Stimulated activated CD4-positive, alpha-beta T cell treated with anti-CD3 and anti-CD28 coated beads, Interleukin-4, amount 100 ng/mL, for 1 hour (primary cell): Measurements from ENCODE around the gene MOV10L1.

Experiments used
- DNase-seq: peaks from one replicate; pipeline ENCODE4 v3.0.0-alpha.2; 2020

The MOV10L1 gene

GRCh38 chr22:50089682-50090411, at the start of gene MOV10L1:
Gene MOV10L1 (plus strand): TSS chr22:50090006. CDS start chr22:50090089, 83 bp downstream.
- peak; percentile 14 for DNase-seq

DNA sequence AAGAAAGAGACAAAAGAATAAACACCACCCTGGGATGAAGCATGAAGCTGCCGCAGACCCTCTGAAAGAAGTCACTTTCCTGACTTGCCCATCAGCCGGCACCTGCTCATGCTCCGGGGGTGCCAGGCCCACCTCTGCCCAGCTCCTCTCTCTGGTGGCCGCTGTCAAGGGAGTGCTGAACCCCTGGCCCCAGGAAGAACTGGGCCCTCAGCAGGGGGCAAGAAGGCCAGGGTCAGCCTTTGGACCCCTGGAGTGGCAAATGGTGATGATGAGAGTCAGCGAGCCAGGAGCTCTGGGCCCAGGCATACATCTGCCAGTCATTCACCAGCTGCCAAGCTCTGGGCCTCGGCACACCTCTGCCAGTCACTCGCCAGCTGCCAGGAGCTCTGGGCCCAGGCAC, 49.1 kb upstream of the MOV10L1 start:
- no peak for DNase-seq

DNA sequence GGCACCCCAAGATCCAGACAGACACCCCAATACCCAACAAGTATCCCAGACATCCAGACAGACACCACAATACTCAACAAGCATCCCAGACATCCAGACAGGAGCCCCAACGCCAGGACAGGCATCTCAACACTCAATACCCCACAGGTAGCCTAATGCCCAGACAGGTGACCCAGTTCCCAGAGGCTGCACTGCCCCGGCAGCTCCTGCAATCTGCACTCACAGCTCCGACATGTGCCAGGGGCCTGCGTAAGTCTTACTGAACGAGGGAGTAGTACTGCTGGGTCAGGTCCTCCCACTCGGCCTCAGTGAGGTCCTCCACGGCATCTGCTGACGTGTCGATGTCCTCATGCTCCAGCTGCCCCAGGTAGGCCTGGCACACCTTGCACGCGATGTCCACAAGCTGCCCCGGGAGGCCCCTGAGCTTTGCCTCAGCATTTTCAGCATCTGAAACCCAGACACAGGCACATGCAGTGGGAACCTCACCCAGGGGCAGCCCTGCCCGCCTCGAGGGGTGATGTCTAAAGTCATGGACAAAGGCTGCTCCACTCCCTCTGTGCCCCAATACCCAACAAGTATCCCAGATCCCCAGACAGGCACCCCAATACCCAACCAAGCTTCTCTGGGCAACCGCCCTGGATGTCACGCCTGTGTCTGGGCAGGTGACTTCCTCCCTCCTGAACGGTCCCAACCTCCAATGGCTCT, 48.3 kb upstream of the MOV10L1 start:
- DNase-seq = no peak

DNA sequence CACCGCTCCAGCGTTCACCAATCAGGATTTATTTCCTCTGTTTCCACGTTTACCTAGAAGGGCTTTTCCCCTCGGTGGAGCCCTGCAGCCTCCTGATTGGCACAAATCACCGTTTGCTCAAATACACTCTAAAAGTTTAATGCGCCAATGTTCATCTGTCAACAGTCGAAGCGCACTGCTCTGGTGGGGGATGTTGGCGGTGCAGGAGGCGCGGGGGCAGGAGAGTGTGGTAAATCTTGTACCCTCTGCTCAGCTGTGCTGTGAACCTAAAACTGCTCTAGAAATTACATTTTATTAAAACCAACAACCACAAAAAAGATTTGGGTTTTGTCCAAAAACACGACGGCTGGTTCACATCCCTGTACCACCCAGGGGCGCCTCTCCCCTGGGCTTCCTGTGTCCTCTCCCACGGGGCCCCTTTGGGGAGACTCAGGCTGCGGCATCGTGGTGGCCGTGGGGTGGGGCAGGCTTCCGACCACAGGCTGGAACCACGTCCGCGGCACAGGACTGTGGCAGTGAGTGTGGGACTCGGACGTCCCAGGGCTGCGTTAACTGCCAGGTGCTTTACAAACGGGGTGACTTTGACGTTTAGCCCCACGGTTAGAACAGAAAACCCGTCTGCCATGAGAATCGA, 45.2 kb upstream of the MOV10L1 start:
- no peak for DNase-seq

DNA sequence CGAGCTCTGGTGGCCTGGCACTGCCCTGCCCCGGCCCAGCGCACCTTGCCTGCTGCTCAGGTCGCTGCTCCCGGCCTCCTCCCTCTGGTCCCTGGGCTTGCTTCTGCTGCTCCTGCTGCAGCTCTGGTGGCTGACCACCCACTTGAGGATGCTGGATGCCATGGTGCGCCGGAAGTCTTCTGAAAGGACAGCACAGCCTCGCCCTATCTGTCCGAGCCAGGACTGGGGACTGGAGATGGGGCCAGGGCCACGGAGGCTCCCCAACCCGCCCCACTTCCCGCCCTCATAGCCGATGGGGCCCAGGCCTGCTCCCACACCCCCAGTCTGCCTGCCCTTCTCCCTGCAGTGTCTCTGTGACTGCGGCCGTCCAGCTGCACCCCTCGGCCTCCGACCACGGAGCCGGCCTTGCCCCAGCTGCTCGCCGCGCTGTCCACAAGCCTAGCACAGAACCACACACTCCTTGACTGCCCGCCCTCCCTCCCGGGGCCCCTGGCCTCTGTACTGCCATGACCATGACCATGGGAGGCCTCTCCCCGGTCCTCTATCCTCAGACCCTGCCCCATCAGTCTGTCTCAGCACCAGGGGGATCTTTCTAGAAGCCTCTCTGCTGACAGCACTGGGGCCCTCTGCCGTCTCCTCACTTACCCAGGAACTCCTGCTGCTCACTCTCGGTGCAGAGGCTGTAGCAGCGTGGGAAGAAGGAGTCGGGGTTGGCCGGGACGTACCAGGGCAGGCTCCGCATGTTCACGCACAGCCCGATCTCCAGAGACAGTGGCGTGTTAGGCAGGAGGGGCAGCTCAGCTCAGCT, 44.4 kb upstream of the MOV10L1 start:
- no peak for DNase-seq

DNA sequence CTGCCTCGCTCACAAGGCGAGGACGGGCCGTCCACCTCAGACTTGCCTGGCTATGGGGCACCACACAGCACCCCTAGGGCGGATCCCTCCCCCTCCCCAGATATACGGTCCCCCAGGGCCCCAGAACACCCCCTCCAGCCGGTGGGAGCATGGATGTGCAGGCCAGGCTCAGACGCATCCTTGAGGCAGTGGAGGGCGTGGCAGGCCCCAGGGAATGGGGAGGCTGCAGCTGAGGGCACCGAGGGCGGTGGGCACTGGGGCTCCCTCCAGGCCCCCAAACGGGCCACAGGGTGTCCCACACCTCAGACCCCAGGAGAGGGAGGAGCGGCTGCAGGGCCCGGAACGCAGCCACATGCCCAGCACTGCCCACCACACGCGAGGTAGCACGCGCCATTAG, 43.8 kb upstream of the MOV10L1 start:
- no peak for DNase-seq

DNA sequence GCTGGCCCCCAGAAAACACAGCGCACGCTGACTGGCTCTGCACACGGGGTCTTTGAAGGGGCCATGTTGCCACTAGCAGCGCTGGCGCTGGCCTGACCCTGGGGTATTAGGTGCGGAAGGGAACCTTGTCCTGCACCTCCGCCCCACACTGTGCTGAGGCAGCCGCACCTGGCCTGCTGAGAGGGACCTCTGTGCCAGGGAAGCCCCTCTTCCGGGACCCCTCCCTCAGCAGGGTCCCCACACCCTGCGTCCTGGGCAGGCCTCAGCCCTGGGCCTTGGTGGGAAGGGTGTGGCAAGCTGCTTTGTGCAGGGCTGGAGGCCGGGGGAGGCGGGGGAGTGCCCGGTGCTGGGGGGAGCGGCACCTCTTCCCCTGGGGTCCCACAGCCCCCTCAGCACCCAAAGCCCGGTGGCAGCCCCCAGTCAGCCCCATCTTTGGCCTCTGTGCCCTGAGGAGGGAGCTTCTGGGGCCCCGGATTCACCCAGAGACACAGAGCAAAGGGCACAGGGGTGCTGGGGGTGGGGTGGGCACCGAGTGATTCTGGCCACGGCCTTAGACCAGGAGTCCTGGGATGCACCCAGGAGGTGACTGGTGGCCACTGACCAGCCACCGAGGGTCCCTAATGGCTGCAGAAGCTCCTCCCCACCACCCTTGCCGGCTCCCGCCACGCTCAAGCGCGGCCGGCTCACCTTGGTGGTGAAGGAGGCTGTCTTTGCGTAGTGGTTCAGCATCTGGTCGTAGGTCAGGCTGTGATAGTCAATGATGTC, 43.1 kb upstream of the MOV10L1 start:
- DNase-seq = no peak

- no peak for DNase-seq
These were observed 42.5 kb upstream of the MOV10L1 start for GRCh38 chr22:50047346-50047745.

GRCh38 chr22:50048061-50048765, 41.6 kb upstream of the MOV10L1 start:
- no peak for DNase-seq

GRCh38 chr22:50048836-50049235, 41.0 kb upstream of the MOV10L1 start:
- no peak for DNase-seq

DNA sequence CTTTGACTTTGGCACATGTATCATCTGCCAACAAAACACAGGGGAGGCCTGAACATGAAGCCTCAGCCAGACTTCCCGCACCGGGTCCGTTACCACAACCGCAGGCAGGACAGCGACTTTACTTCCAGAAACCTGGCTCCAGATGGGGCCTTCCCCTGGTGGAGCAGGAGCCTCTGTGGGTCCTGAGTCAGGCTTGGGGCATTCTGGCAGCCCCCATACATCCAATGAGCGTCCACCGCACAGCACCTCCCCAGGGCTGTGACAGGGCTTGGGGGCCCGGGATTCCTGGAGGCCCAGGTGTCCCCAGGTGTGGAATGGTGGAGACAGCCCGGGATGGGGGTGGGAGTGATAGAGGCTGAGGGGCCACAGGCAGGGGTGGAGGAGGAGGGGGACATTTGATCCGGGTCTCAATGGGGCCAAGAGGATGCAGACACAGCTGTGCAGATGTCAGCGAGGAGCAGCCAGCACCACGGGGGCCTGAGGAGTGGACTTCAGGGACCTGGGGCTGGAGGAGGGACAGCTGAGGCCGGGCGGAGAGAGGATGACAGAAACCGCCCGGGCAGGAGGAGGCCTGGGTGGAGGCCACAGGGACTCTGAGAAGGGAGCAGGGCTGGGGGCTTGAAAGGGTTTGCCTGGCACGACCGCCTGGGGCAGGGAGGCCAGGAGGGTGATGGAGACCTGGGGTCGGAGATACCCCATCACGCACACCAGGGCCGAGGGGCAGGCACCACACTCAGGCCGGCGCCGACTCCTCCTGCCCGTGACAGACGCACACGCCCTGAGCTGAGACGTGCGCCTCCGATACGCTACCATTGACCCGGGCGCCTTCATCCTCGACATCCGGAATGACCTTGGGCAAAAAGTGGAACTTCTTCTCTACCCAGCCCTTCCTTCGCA, 40.3 kb upstream of the MOV10L1 start:
- no peak for DNase-seq

DNA sequence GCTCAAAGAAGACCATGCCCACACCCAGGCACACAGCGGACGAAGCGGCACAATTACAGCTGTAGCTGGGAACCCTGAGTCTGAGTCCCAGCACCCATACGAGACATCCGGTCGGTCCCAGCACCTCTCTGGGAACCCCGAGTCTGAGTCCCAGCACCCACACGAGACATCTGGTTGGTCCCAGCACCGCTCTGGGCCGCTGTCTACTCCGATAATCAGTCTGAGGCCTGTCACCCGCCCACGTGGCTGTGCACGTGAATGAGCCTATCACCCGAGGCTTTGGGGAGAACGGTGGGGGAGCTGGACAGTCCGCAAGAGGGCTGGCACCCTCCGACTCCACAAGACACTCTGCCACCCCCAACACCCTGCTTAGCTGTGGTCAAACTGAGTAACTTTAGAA, 37.9 kb upstream of the MOV10L1 start:
- no peak for DNase-seq

GRCh38 chr22:50053861-50054260, 35.9 kb upstream of the MOV10L1 start:
- DNase-seq = no peak

DNA sequence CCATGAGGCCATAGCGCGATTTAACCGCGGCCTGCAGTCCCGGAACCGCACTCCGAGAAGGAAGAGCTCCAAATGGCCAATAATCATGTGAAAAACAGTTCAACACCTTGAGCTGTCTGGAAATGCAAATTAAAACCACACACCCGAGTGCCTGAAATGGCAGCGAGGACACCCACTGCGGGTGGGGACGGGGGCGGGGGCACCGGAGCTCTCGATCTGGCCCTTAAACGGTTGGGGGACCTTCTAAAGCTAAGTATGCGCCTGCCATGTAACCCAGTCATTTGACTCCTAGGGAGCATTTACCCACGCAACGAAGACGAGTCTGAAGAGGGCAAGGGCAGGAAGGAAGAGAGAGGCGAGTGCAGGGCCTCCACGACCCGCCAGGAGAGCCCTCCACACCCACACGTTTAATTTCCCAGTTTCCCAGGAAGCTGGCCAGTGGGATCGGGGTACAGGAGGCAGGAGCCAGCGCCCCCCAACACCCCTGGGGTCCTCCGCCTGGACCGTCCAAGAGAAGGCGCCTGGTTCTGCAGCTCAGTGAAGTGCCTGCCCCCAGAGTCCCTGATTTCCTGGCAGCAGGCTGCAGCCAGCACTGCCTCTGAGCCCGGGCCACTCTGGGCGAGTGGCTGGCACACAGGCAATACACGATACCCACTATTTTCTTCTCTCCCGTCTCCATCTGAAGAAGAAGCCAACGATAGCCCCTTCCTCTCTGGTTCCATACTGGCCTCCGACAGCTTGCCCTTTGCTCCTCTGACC, 33.4 kb upstream of the MOV10L1 start:
- DNase-seq = no peak

GRCh38 chr22:50057278-50058060, 32.3 kb upstream of the MOV10L1 start:
- no peak for DNase-seq

- DNase-seq = no peak
These were observed 31.5 kb upstream of the MOV10L1 start, which contains the start of gene TTLL8 for GRCh38 chr22:50058061-50058905. Gene TTLL8 (minus strand): TSS chr22:50058298.

GRCh38 chr22:50058906-50059880, 30.6 kb upstream of the MOV10L1 start:
- no peak for DNase-seq
